Hematopoietic multipotent progenitor cell treated with erythropoietin and hydrocortisone succinate and interleukin-3 and kit ligand, for 8 days (in vitro differentiated cells): ENCODE results near the gene BUD13.
"Not testable (repeated sequence)": the region's sequence is repeated elsewhere in the genome, so short reads cannot be mapped to it uniquely, and the experiment has no call there.

Experiments used
- DNase-seq: peaks from one replicate; pipeline ENCODE4 v3.0.0-alpha.2; 2015

BUD13 gene, protein sequence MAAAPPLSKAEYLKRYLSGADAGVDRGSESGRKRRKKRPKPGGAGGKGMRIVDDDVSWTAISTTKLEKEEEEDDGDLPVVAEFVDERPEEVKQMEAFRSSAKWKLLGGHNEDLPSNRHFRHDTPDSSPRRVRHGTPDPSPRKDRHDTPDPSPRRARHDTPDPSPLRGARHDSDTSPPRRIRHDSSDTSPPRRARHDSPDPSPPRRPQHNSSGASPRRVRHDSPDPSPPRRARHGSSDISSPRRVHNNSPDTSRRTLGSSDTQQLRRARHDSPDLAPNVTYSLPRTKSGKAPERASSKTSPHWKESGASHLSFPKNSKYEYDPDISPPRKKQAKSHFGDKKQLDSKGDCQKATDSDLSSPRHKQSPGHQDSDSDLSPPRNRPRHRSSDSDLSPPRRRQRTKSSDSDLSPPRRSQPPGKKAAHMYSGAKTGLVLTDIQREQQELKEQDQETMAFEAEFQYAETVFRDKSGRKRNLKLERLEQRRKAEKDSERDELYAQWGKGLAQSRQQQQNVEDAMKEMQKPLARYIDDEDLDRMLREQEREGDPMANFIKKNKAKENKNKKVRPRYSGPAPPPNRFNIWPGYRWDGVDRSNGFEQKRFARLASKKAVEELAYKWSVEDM

DNA sequence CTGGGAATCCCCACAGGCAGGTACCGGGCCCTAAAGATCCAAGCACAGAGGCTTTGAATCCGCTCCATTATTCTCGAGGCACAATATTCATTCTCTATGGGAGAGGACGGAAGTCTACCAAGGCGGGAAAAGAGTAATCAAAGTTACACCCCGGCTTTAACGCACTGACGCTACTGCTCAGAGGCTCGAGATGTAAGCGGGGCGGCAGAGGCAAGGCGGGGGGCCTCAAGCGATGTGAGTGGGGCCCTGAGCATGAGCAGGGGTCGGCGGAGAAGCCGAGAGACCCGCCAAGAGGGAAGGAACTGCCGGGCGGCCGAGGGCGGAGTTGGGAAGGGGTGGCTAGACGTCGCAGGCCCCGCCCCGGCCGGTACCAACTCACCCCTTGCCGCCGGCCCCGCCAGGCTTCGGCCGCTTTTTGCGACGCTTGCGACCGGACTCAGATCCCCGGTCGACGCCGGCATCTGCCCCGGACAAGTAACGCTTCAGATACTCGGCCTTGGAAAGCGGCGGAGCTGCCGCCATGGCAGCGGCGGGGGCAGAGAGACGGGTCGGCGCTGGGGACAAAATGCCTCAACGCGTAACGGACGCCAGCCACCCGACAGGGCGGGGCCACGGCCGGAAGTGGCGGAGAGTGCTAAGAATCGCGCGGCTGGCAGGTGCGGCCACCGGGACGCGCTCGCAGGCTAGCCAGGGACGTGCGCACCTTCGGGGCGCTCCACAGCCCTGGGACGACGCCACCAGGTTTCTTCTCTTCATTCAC lies at the start of gene BUD13:
BUD13 (minus strand) TSS at position 545 of the 760 bp plus-strand sequence; CDS start at position 522, 23 bp downstream.
- peak; percentile 89 for DNase-seq

DNA sequence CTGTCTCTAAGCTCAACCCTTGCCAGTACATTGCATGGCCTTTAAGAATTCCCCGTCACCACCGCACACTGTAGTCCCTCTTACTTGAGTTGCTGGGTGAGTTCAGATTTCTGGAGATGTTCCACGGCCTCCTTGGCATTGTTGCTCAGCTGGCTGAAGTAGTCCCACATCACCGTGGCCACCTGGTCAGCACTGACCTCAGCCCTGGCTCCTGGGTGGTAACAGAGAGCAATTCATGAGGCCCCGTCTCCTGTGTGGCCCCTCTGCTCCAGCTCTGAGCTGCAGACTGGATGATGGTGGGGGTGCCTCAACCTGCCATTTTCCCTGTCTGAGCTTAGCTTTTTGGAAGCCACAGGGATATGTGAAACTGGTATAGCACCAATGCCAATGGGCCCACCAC lies 49.8 kb upstream of the BUD13 start:
- no peak for DNase-seq

DNA sequence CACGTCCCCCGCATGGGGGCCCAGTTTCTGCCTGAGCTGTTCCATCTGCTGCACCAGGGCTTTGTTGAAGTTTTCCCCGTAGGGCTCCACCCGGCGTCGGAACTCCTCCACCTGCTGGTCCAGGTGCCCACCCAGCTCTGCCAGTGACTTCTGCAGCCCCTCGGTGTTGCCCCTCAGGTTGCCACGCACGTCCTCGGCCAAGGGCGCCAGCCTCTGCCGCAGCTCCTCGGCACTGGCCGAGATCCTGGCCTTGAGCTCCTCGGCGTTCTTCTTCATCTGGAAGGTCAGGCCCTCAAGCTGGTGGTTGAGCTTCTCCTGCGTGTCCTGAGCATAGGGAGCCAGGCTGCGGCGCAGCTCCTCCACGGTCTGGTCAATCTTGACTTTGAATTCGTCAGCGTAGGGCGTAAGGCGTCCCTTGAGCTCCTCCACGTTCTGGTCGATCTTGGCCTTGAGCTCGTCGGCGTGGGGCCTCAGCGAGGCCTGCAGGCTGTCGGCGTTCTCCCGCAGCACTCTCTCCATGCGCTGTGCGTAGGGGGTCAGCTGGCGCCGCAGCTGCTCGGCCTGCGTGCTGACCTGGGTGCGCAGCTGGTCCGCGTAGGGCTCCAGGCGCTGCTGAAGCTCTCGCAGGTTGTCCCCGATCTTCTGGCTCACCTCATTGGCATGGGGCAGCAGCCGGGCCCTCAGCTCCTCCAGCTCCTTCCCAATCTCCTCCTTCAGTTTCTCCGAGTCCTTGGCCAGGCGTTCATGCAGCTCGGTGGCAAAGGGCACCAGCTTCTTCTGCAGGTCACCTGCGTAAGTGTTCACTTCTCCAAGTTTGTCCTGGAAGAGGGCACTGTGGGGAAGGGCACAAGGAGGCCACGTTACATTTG lies 48.5 kb upstream of the BUD13 start:
- DNase-seq: no peak

DNA sequence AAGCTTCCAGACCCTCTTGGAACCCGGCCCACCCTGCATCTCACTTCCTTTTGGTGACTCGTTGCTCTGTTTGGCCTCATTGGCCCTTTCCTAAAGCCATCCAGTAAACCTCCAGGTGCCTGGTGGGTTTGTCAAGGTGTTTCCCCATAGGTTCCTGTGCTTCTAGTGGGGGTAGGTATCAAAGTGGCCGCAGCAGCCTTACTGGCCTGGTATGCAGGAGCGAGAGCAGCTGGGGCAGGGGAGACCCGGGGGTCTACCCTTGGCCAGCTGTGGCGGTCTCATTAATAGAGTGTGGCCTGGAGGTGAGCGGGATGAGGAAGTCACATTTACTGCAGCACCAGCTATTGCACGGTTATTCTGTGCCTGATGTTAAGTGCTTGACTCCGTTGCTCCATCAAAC lies 46.3 kb upstream of the BUD13 start:
- no peak for DNase-seq

DNA sequence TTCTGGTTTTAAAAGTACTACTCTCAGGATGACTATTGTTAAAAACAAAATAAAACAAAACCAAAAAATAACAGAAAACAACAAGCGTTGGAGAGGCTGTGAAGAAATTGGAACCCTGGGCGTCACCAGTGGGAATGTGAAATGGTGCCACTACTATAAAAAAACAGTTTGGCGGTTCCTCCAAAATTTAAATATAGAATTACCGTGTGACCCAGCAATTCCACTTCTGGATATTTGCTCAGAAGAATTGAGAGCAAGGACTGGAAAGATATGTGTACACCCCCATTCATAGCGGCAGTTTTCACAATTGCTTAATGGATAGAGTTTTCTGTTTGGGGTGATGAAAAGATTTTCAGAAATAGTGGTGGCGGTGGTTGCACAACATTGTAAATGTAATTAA lies 41.7 kb upstream of the BUD13 start:
- DNase-seq: no peak

DNA sequence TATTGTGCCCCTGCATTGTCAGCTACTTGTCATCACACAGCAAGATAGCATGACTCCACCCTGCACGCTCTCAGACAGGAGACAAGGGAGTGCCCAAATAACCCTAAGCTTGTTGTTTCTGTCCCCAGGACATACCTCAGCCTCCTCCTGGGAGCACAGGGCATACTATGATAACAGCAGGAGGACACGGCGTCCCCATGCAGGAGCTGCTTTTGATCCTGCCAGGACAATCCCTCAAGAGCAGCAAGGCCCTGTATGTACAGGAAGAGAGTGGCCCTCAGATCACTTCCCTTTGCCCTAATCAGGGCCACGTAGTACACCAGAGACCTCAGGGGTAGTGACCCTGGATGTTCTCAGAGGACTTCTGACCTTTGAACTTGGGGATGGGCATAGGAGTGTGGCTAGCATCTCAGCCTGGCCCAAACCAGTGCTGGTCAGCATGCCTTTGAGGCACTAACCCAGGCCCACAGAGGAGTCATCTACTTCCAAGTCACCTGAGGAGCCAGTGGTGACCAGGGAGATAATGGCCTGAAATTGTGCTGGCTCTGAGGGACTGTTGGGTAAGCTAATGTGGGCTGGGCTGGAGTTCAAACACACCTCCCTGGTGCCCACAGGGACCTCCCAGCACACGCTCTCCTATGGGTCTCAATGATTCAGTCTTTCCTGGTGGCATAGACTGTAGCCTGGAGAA lies 41.1 kb upstream of the BUD13 start:
- DNase-seq: peak; percentile 33

DNA sequence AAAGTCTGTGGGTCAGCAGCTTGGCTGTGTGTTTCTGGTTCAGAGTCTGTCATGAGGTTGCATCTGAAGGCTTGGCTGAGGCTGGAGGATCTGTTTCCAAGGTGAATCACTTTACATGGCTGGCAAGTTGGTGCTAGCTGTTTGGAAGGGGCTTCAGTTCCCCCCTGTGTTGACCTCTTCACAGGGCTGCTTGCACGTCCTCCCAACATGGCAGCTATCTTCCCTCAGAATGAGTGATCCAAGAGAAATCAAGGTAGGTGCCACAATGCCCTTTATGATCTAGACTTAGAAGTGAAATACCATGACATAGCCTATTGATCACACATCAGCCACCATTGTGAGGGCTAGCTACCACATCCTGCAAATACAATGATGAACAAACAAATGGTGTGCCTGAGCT lies 40.4 kb upstream of the BUD13 start:
- DNase-seq: no peak

DNA sequence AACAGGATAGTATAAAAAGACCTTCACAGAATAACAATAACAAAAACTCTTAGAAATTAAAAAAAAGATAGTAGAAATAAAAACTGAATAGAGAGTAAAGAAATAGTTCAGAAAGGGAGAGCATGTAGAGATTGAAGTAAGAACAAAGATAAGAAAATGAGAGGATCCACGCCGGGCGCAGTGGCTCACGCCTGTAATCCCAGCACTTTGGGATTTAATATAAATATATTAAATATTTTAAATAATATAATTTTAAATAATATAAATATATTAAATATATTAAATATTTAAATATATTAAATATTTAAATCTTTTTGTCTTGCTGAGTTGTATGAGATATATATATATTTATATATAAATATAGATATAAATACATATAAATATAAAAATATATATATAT lies 39.3 kb upstream of the BUD13 start:
- DNase-seq: no peak

DNA sequence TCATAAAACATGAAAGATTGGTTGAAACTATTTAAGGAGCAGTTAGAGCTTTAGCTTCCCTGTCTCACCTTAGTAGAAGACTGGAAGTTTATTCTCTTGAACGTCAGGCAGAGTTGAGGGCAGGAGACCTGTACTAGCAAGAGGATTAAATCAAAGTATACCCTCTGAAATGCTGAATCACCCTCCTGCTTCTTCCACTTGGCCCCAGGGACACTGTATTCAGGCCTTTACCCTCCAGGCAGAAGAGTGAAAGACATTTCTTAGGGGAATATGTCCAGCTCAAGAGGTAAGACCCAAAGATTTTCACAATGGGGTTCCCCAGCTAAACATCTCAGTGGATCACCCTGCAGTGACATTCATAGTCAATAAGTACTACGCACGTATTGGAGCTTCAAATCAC lies 38.4 kb upstream of the BUD13 start:
- no peak for DNase-seq

DNA sequence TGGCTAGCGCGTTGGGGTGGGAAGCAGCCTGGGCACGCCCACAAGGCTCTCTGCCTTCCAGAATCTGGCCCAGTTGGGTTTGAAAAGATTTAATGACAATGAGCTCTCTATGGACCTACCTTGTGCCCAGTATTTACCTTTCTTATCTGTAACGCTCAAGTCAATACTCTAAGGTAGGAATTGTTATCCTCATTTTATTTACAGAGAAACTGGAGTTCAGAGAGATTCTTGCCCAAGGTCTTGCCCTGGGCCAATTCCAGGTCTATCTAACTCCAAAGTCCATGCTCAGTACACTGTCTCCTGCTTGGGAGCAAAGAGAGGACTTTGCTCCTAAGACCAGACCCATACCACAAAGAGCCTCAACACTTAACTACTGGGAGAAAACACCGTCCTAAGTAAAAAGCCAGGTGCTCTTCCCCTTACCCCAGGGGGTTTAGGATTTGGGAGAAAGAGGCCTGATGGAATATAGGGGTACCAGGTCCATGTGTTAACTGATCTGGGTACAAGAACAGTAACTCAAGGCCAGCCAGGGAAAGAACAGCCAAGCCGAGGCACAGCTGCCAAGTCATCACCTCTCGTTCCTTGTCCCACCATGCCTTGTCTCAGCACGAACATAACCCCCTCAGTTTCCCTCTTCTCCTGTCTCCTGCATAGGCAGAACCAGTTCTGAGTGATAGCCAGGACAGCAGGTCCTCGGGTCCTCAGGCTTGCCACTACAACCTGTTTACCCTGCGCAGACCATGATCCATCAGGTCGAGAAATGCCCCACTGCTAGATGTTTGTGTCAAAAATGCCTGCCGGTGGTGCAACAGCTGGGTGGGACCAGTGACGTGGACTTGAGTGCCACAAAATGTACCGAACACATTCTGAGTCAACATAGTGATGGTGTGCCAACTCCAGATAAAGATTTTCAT lies 35.7 kb upstream of the BUD13 start:
- no peak for DNase-seq

DNA sequence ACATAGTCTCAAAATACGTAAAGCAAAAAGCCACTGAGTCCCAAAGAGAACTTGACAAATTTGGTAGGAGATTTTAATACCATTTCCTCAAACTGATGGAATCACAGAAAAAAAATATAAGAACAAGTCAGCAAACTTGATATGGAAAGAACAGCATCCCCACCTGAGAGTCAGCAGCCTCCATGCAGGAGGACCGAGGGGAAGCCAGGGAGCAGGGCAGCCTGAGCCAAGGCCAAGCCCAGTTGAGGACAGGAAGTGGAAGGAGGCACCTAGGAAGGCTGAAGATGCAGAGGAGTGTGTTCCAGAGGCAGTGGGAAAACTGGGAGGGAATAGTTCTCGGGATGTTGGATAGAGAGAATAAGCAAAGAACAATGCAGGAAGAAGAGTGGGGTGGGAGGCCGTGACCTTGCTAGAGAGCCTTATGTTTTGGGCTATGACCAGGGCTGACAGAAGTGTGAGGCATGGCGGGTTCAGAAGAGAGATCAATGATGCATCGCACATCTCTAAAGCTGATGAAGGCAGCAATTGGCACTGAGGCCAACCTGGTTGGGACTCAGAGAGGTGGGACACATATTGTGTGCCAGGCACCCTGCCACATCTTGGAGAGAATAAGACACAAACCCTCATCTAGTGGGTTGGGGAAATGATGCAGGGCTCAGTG lies 34.9 kb upstream of the BUD13 start:
- DNase-seq: no peak

DNA sequence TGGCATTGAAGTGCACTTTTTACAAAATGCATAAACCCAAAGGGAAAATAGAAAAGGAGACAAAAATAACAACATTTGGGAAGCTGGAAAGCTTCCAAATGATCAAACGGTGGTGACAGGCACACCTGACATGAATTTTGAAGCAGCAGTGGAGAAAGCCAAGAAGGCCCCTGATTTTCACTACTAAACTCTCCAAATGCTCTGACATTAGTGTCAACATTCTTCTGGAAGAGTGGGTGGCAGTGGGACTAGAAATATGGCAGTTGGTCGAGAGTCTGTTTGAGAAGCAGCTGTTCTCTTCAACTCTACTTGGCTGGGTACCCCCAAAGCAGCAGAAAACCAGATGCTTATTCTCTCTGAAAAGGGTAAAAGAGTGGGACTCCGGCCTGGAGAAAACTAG lies 31.2 kb upstream of the BUD13 start:
- DNase-seq: no peak

DNA sequence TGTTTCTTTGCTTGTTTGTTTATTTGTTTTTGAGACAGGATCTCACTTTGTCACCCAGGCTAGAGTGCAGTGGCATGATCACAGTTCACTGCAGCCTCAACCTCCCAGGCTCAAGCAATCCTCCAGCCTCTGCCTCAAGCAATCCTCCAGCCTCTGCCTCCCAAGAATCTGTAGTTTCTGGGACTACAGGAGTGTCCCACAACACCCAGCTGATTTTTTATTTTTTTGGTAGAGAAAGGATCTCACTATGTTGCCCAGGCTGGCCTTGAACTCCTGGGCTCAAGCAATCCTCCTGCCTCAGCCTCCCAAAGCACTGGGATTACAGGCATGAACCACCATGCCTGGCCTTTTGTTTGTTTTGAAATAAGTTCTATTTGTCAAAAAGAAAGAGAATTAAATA lies 28.9 kb upstream of the BUD13 start:
- DNase-seq: not testable (repeated sequence)

DNA sequence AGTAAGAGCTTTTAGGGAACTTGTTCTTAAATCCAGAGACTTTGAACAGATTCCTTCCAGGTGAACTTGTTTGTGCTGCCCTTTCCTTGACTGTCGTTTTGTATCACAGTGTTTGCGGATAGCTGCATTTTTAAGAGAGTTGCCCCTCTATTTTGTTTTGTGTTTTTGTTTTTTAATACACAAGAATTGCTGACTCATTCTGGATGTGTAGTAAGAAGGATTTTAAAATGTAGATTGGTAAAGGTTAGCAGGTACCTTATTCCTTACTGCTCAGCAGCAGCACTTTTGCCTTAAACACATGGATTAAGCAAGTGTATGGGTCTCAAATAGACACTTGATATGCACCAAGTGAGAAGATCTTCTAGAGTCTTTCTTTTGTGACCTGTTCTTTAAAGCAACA lies 27.8 kb upstream of the BUD13 start:
- DNase-seq: no peak

DNA sequence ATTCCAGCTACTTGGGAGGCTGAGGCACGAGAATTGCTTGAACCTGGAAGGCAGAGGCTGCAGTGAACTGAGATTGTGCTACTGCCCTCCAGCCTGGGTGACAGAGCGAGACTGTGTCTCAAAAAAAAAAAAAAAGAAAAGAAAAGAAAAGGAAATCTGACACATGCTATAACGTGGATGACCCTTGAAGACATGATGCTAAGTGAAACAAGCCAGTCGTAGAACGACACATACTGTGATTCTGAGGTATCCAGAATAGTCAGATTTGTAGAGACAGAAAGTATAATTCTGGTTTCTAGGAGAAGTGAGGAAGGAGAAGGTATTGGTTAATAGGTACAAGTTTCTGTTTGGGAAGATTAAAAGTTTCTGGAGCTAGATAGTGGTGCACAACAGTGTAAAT lies 25.6 kb upstream of the BUD13 start:
- DNase-seq: no peak

DNA sequence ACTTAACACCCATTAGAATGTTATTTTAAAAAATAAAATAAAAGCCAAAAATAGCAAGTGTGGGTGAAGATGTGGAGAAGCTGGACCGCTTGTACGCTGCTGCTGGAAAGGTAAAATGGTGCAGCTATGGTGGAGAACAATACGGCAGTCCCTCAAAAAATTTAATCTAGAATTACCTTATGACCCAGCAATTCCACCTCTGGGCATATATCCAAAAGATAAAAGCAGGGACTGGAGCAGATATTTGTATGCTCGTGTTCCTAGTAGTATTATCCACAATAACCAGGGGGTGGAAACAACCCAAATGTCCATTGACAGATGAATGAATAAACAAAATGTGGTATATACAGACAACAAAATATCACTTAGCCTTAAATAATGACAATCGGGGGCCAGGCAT lies 25.0 kb upstream of the BUD13 start:
- peak; percentile 40 for DNase-seq

DNA sequence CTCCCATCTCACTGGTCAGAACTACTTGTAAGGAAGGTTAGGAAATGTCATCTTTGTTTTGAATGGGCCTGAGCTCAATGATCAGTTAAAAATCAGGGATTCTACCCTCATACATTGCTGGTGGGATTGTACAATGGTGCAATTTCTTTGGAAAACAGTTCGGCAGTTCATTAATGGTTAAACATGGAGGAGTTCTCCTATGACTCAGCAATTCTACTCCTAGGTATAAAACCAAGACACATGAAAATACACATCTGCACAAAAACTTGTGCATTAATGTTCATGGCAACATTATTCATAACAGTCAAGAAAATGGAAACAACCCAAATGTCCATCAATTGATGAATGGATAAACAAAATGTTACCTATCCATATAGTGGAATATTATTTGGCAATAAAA lies 23.8 kb upstream of the BUD13 start:
- no peak for DNase-seq

DNA sequence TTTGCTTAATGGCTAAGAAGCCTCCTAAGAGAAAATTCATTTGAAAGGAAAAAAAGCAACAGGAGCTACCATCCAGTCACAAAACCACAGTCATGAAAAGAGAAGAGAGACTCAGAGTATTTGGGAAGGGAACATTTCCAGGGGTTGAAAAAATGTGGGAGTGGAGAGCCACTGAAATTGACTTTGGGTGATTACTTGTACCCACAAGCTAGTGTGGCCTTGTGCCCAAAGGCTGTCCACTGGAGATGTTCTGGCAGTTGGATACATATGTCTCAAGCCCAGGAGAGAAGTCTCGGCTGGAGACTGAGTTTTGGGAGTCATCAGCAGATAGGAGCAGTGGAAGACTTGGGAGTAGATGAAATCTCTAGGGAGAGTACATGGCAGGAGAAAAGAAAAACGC lies 22.1 kb upstream of the BUD13 start:
- DNase-seq: no peak

DNA sequence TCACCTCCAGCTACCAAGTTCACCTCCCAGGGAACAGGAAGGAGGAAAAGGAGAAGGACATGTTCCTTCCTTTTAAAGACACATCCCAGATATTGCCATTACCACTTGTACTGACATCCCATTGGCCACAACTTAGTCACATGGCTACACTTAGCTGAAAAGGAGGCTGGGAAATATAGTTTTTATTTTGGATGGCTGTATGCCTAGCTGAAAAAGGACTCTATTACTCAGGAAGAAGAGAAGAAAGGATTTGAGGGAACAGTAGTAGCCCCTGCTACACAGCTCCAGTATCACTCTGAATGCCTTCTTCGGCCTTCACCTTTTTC lies 20.9 kb upstream of the BUD13 start:
- peak; percentile 44 for DNase-seq

DNA sequence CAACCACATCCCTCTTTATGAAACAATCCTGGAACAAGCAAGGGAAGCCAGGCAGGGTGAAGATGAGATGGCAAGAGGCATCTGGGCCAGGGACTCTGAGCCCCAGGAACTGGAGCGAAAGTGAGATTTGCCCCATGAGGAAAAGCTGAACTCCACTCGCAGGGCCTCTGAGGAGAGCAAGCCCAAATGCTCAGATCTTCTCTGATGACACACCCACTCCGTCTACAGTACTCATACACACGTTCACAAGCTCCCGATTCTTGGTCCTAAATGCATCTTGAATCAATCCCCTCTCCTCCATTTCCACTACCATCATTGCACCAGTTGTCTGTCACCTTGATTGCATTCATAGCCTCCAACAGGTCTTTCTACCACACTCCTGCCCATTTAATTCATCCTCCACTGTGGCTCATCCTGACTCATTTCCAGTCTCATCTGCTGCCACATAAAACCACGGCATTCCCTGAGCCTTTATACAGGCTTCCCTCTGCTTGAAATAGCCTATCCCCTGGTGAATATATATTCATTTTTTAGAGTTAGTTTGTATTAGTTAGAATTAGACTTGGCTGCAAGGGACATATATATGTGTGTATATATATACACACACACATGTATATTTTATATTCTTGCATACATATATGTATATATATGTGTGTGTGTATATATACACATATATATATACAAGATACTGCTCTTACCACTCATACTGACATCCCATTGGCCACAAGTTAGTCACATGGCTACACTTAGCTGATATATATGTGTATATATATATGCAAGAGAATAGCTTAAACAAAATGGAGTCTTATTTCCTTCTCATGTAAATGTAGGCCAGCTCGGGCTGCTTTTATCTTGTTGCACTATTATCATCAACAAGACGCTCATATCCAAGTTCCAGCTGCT lies 20.3 kb upstream of the BUD13 start:
- DNase-seq: no peak
